H9 (cell line): ENCODE results near the gene LDHA. TPM values are rescaled to one million over a fixed set of nuclear protein-coding genes. Genes with fewer than 3 reads are reported as not detected.

Experiments
- DNase-seq: peaks from one replicate; pipeline ENCODE4 v3.0.0-alpha.2; 2017
- H2AFZ ChIP-seq: one replicate; pipeline ENCODE4 v1.6.1; 2013; ENCODE audit warnings: mild to moderate bottlenecking, low read length, control low read depth, moderate library complexity
- H2AK5ac ChIP-seq: 2 replicates; pipeline ENCODE4 v1.6.1; 2013; ENCODE audit warnings: low read length, control low read depth, mixed read lengths; ENCODE audit not compliant: insufficient read length
- H2BK120ac ChIP-seq: one replicate; pipeline ENCODE4 v1.6.1; 2013; ENCODE audit warnings: low read depth, mild to moderate bottlenecking, low read length, control low read depth, inconsistent platforms; ENCODE audit not compliant: poor library complexity, severe bottlenecking
- H2BK12ac ChIP-seq: 2 replicates; pipeline ENCODE4 v1.6.1; 2013; ENCODE audit warnings: low read length, control low read depth, mixed read lengths, low read depth; ENCODE audit not compliant: insufficient read length
- H2BK15ac ChIP-seq: 2 replicates; pipeline ENCODE4 v1.6.1; 2013; ENCODE audit warnings: low read depth, low read length, control low read depth
- H2BK20ac ChIP-seq: one replicate; pipeline ENCODE4 v1.6.1; 2013; ENCODE audit warnings: low read depth, mild to moderate bottlenecking, low read length, control low read depth, inconsistent platforms; ENCODE audit not compliant: poor library complexity, severe bottlenecking
- H2BK5ac ChIP-seq: 2 replicates; pipeline ENCODE4 v1.6.1; 2013; ENCODE audit warnings: low read length, control low read depth, mixed read lengths; ENCODE audit not compliant: insufficient read length
- H3K14ac ChIP-seq: 2 replicates; pipeline ENCODE4 v1.6.1; 2013; ENCODE audit warnings: low read length, control low read depth; ENCODE audit not compliant: insufficient read depth
- H3K18ac ChIP-seq: 2 replicates; pipeline ENCODE4 v1.6.1; 2013; ENCODE audit warnings: low read depth, mild to moderate bottlenecking, mixed read lengths, low read length, control low read depth; ENCODE audit not compliant: insufficient read length
- H3K23ac ChIP-seq: 2 replicates; pipeline ENCODE4 v1.6.1; 2013; ENCODE audit warnings: low read length, control low read depth, mixed read lengths, low read depth; ENCODE audit not compliant: insufficient read length
- H3K23me2 ChIP-seq: 2 replicates; pipeline ENCODE4 v1.6.1; 2013; ENCODE audit warnings: low read depth, mild to moderate bottlenecking, mixed read lengths, low read length, control low read depth; ENCODE audit not compliant: insufficient read length, poor library complexity, severe bottlenecking
- H3K27ac ChIP-seq: 2 replicates; pipeline ENCODE4 v1.5.1; 2013; ENCODE audit warnings: low read length, control low read depth, mixed read lengths, low read depth; ENCODE audit not compliant: insufficient read length
- H3K27me3 ChIP-seq: 2 replicates; pipeline ENCODE4 v1.6.1; 2013; ENCODE audit warnings: low read length, control low read depth, inconsistent platforms; ENCODE audit not compliant: insufficient read depth
- H3K4ac ChIP-seq: 2 replicates; pipeline ENCODE4 v1.6.1; 2013; ENCODE audit warnings: low read depth, mild to moderate bottlenecking, control low read depth, inconsistent platforms, low read length, moderate library complexity
- H3K4me1 ChIP-seq: 2 replicates; pipeline ENCODE4 v1.6.1; 2013; ENCODE audit warnings: low read length, control low read depth, inconsistent platforms; ENCODE audit not compliant: insufficient read depth
- H3K4me2 ChIP-seq: 2 replicates; pipeline ENCODE4 v1.6.1; 2013; ENCODE audit warnings: low read length, control low read depth, mixed read lengths; ENCODE audit not compliant: insufficient read length, insufficient read depth
- H3K56ac ChIP-seq: 2 replicates; pipeline ENCODE4 v1.6.1; 2013; ENCODE audit warnings: low read depth, mild to moderate bottlenecking, mixed read lengths, low read length, control low read depth; ENCODE audit not compliant: insufficient read length
- H3K79me1 ChIP-seq: 2 replicates; pipeline ENCODE4 v1.6.1; 2013; ENCODE audit warnings: low read depth, mild to moderate bottlenecking, moderate library complexity, low read length, control low read depth, inconsistent platforms; ENCODE audit not compliant: insufficient read depth, poor library complexity, severe bottlenecking
- H3K79me2 ChIP-seq: 2 replicates; pipeline ENCODE4 v1.6.1; 2013; ENCODE audit warnings: low read length, control low read depth, inconsistent platforms; ENCODE audit not compliant: insufficient read depth
- H3K9ac ChIP-seq: 2 replicates; pipeline ENCODE4 v1.6.1; 2013; ENCODE audit warnings: low read length, control low read depth, mixed read lengths; ENCODE audit not compliant: insufficient read length; ENCODE audit errors: extremely low read depth
- H3K9me3 ChIP-seq: one replicate; pipeline ENCODE4 v1.6.1; 2013; ENCODE audit warnings: low read depth, low read length, inconsistent platforms; ENCODE audit not compliant: control insufficient read depth
- H3T11ph ChIP-seq: one replicate; pipeline ENCODE4 v1.6.1; 2013; ENCODE audit warnings: mild to moderate bottlenecking, low read length, control low read depth, inconsistent platforms
- H4K20me1 ChIP-seq: one replicate; pipeline ENCODE4 v1.6.1; 2013; ENCODE audit not compliant: control insufficient read depth, insufficient read length, insufficient read depth
- H4K5ac ChIP-seq: 2 replicates; pipeline ENCODE4 v1.6.1; 2013; ENCODE audit warnings: low read depth, mild to moderate bottlenecking, mixed read lengths, low read length, control low read depth; ENCODE audit not compliant: insufficient read length
- H4K8ac ChIP-seq: replicated peaks from 2 replicates; pipeline ENCODE4 v1.6.1; 2013; ENCODE audit warnings: low read length, control low read depth, mixed read lengths, low read depth; ENCODE audit not compliant: insufficient read length
- H4K91ac ChIP-seq: 2 replicates; pipeline ENCODE4 v1.6.1; 2013; ENCODE audit warnings: low read depth, mild to moderate bottlenecking, moderate library complexity, mixed read lengths, low read length, control low read depth; ENCODE audit not compliant: insufficient read length
- H3K27ac Mint-ChIP-seq, 3 experiments: 2 replicates in 2 of 3; 3 replicates in 1 of 3; pipeline ENCODE4 v1.8.0; 2020 to 2021; ENCODE audit warnings: mixed read lengths in 3 of 3, mild to moderate bottlenecking in 1 of 3, moderate library complexity in 1 of 3
- H3K27me3 Mint-ChIP-seq: 2 replicates; pipeline ENCODE4 v1.8.0; 2021; ENCODE audit warnings: low read depth, mild to moderate bottlenecking, moderate library complexity, mixed read lengths
- H3K36me3 Mint-ChIP-seq, 3 experiments: 2 replicates in 2 of 3; 3 replicates in 1 of 3; pipeline ENCODE4 v1.8.0; 2020 to 2021; ENCODE audit warnings: low read depth in 3 of 3, mixed read lengths in 3 of 3; ENCODE audit not compliant: insufficient read depth in 1 of 3
- H3K4me1 Mint-ChIP-seq, 2 experiments: 2 replicates each; pipeline ENCODE4 v1.8.0; 2020; ENCODE audit warnings: mixed read lengths in 2 of 2
- H3K4me3 Mint-ChIP-seq, 2 experiments: 2 replicates in 1 of 2; 3 replicates in 1 of 2; pipeline ENCODE4 v1.8.0; 2020 to 2021; ENCODE audit warnings: mild to moderate bottlenecking in 2 of 2, mixed read lengths in 2 of 2, moderate library complexity in 1 of 2
- H3K9me3 Mint-ChIP-seq, 2 experiments: 2 replicates in 1 of 2; 3 replicates in 1 of 2; pipeline ENCODE4 v1.8.0; 2020; ENCODE audit warnings: mild to moderate bottlenecking in 2 of 2, mixed read lengths in 2 of 2, moderate library complexity in 1 of 2
- CTCF ChIP-seq: fragments of 200-600 bp; sonication (generic); conservative IDR thresholded peaks from 3 replicates; pipeline ENCODE4 v1.8.0; 2021; ENCODE audit warnings: antibody characterized with exemption, mild to moderate bottlenecking
- WGBS: extraction: QIAGEN DNeasy Blood & Tissue Kit; methylation state at CpG from one replicate; pipeline ENCODE4 v1.1.7; 2013; ENCODE audit warnings: missing lambda C conversion rate, low lambda C conversion rate, mixed read lengths; ENCODE audit not compliant: insufficient read length; ENCODE audit errors: extremely low coverage; 5-methylcytosine and 5-hydroxymethylcytosine counted together
- total RNA-seq: library from RNA; stranded (reverse); gene quantifications from 2 replicates; pipeline ENCODE4 v1.2.1, GENCODE V29; 2021

Gene LDHA
- total RNA-seq, 1 experiment from 2014 or later = 720 TPM

DNA sequence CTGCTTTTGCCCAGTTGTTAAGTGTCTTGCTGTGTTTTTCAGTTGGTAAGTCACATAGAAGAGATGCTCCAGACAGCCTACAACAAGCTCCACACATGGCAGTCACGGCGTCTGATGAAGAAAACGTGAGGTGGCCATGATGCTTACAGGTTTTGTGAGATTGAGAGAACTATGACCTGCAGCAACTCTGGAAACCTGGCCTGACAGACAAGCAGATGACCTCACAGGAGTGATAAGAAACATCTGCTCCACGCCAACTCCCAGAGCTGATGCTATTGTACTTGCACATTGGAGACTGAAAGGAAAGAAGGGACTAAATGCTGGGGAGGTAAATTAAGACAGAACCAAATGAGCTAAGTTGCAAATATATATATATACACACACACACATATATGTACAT, 28.6 kb upstream of the LDHA start:
- H3K23me2 ChIP-seq = no peaks in the 10 kb centered on the region
- H2BK120ac ChIP-seq = no peak overlapping the region
- H2AK5ac ChIP-seq = no peak overlapping the region
- no peaks in the 10 kb centered on the region for H3K27me3 ChIP-seq
- WGBS = no CpG with 5 or more reads among the region's 4 CpGs
- H2AFZ ChIP-seq = no peak overlapping the region
- no peak overlapping the region for H2BK20ac ChIP-seq
- no peaks in the 10 kb centered on the region for H3K27me3 Mint-ChIP-seq
- no peak overlapping the region for H3K27ac ChIP-seq
- H4K8ac ChIP-seq = no peak overlapping the region
- no peak for DNase-seq
- no peaks in the 10 kb centered on the region for H3K79me2 ChIP-seq
- H3K4ac ChIP-seq = no peak overlapping the region
- H3K18ac ChIP-seq = no peak overlapping the region
- H2BK5ac ChIP-seq = no peak overlapping the region
- H3K27ac Mint-ChIP-seq = no peak overlapping the region
- no peaks in the 10 kb centered on the region for H3K79me1 ChIP-seq
- no peaks in the 10 kb centered on the region for H3K4me1 Mint-ChIP-seq
- H3K56ac ChIP-seq = no peak overlapping the region
- no peak overlapping the region for H4K5ac ChIP-seq
- no peaks in the 10 kb centered on the region for H3K4me1 ChIP-seq
- no peak overlapping the region for H2BK12ac ChIP-seq
- no peak for TF ChIP-seq CTCF
- H3K9ac ChIP-seq = no peak overlapping the region
- H3K4me2 ChIP-seq = no peak overlapping the region
- peaks cover 7 to 45% (median 32%) of the 10 kb centered on the region in 3 experiments; a peak in 6 of 7 replicates for H3K36me3 Mint-ChIP-seq
- H3K9me3 Mint-ChIP-seq = no peaks in the 10 kb centered on the region
- H3K23ac ChIP-seq = no peak overlapping the region
- H3T11ph ChIP-seq = no peak overlapping the region
- no peak overlapping the region for H3K14ac ChIP-seq
- H3K9me3 ChIP-seq = no peaks in the 10 kb centered on the region
- H4K91ac ChIP-seq = no peak overlapping the region
- no peak overlapping the region for H2BK15ac ChIP-seq
- H3K4me3 Mint-ChIP-seq = no peak overlapping the region
- no peaks in the 10 kb centered on the region for H4K20me1 ChIP-seq
